CD4-positive, alpha-beta T cell treated with Interferon alpha-2 for 1 hour (primary cell): ENCODE data around the gene GPR85.
"Not testable (repeated sequence)": the region's sequence is repeated elsewhere in the genome, so short reads cannot be mapped to it uniquely, and the experiment has no call there.

Experiments
- DNase-seq, 2 donors: peaks; one replicate each; pipeline ENCODE4 v3.0.0-alpha.2; 2020 to 2022

The GPR85 gene

DNA sequence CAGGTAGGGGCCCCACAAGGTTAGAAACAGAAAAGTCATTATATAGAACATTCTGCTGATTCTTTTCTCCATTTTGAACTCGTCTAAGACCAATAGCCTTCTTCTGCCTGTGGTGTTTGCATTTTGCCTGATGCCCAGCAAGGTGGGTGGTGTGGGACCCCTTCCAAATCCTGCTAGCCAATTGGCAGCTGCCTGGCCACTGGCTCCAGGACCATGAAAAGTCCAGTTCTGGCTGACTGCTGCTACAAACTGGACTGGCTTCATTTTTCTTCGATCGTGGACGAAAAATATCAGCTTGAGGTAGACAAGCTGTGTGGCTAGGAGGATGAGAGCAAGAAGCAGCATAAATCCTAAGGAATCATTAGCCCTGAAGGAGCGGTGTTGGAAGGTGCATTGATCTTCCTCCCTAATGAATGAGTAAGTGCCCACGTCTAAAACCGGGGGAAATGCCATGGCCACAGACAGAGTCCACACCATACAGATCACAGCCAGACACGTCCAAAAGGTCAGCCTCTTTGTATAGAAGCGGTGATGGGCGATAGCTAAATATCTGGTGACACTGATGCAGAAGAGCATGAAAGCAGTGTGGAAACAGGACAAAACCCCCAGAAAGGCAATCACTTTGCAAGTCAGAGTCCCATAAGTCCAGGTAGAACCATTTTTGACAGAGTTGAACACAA, 2.7 kb downstream of the GPR85 start:
- DNase-seq: no peak

DNA sequence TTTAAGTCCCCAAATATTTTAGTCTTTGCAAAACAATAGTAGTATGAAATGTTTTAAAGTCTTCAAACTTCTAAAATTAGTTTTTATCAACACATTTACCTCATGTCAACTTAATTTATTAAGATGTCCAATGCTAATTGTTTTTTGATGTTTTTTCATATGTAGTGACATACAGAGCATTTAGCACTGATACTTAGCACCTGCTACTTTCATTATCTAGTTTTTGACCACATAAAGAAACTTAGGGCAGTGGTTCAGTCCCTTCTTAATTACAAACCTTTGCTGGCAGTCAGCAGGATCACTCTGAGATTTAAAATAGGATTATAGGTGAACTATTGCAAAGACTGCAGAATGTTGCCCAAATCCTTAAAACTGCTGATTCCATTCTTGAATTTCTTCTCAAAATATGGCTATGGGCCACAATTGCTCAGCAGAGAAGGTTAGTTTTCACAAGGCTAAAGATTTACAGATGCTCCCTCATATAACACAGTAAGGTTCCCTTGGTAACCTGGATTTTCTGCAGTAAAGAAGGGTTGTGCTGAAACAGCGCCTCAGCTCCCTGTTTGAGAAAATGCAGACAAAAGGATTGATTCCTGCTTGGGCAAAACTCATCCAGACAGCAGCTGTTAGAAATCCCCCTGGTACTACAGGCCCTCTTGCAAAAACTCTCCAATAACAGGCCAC, 3.4 kb downstream of the GPR85 start:
- no peak for DNase-seq

DNA sequence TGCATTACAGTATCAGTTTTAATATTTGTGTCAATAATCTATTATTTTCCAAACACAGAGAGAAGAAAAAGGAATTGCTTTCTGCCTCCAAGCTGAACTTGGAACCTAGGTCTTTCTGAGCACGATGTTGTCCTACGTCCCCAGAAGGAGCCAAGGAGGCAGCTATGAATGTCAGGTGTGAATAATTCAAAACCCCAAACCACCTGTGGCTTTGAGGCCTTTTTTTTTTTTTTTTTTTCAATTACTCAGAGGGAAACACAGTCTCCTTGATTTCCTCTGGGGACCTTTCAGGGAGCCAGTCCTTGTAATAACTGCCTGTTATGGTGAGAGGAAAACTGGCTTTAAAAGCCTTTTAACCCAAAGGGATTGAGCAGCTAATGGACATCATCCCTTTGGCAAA, 8.3 kb downstream of the GPR85 start:
- DNase-seq: no peak

DNA sequence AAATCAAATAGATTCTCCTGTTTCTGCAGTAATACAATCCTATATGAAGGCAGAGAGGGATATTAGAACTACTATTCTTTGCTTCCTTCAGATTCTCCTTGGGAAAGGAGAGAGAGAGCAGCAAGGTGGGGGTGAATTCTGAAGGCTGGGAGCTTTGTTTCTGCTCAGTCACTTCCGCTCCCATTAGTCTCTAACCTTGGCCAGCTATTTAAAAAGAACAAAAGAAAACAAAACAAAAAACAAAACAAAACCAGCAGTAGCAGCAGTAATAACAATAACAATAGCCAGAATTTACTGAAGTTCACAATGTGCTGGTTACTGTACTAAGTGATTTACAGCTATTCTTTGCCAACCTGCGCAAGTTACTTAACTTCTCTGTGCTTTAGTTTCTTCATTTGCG, 9.9 kb downstream of the GPR85 start:
- no peak for DNase-seq

DNA sequence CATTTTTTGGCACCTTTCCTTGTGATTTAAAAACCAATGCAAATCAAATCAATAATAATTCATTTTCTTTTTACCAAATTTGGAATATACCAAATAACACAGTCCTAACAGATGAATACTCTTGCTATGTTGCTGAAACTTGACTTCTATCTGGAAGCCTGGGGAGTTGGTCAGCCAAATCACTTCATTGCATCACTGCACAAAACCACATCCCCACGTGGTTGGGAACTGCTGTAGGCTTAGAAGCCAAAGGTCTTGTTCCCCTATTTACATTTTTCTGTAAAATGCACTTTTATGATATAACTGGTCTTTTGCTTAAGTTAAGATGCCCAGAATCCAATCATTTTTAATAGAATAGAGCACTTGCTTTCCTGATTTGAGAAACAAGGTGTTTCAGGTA, 15.2 kb downstream of the GPR85 start:
- DNase-seq: peak; percentile 12 to 27

DNA sequence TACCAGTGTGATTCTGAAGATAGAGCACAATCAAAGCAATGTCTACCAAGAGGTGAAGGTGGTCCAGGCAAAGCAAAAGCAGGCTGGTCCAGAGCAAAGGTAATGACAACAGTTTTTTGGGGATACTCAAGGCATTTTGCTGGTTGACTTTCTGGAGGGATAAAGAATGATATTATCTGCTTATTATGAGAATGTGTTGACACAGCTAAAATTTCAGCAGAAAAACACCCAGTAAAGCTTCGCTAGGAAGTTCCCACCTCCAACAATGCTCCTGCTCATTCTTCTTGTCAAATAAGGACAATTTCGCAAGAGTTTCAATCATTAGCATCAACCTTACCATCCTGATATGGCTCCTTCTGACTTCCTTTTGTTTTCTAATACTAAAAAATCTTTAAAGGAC, 24.1 kb downstream of the GPR85 start:
- DNase-seq: no peak

DNA sequence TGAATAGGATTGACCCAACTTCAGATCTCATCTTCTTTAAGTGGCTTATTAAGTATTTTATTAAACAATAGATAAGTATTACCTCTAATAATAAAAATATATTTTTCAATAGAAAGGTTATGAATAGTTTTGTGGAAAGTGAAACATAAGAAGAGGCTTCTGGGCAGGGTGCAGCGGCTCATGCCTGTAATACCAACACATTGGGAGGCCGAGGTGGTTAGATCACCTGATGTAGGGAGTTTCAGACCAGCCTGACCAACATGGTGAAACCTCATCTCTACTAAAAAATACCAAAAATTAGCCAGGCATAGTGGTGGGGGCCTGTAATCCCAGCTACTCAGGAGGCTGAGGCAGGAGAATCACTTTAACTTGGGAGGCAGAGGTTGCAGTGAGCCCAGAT, 26.5 kb downstream of the GPR85 start:
- no peak for DNase-seq

DNA sequence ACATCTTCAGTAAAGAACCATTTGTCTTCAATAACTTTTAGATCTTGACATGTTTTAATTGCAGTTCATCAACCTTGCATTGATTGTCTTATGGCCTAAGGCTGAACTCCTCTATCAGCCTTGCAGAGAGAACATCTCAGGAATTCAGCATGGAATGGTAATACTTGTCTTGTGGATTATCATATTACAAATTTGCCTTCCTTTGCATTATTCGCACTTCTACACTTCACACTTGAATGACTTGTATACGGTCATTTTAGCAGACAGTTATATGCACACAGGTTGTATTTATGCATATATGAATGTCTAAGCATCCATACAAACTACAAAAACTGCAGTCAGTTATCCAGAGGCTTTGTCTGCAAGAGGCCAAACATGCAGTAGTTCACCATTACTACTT, 31.7 kb downstream of the GPR85 start:
- DNase-seq: no peak

DNA sequence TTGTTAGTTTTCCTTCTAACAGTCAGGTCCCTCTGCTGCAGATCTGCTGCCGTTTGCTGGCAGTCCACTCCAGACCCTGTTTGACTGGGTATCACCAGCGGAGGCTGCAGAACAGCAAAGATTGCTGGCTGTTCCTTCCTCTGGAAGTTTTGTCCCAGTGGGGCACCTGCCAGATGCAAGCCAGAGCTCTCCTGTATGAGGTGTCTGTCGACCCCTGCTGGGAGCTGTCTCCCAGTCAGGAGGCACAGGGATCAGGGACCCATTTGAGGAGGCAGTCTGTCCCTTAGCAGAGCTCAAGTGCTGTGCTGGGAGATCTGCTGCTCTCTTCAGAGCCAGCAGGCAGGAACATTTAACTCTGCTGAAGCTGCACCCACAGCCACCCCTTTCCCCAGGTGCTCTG, 32.4 kb downstream of the GPR85 start:
- DNase-seq: not testable (repeated sequence)

DNA sequence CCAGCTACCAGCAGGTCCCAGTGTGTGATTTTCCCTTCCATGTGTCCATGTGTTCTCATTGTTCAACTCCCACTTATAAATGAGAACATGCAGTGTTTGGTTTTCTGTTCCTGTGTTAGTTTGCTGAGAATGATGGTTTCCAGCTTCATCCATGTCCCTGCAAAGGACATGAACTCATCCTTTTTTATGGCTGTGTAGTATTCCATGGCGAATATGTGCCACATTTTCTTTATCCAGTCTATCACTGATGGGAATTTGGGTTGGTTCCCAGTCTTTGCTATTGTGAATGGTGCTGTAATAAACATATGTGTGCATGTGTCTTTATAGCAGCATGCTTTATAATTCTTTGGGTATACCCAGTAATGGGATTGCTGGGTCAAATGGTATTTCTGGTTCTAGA, 37.4 kb downstream of the GPR85 start:
- not testable (repeated sequence) for DNase-seq

DNA sequence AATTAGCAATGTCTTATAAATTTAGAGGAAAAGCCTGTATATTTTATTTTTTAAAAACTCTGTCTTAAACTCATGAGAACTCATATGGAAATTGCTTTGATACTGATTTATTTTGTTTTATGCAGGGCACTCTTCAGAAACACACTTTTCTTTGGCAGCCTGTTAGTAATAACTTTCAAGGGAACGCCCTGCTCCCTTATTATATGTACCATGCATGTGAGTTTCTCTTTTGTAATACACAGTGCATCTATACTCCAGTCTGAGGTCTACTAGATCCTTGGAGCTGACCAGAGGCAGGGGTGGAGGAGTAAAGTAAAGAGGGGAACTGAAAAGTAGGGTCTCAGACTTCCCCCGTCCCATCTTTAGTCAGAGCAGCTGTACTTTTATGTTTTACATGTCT, 40.2 kb downstream of the GPR85 start:
- no peak for DNase-seq

DNA sequence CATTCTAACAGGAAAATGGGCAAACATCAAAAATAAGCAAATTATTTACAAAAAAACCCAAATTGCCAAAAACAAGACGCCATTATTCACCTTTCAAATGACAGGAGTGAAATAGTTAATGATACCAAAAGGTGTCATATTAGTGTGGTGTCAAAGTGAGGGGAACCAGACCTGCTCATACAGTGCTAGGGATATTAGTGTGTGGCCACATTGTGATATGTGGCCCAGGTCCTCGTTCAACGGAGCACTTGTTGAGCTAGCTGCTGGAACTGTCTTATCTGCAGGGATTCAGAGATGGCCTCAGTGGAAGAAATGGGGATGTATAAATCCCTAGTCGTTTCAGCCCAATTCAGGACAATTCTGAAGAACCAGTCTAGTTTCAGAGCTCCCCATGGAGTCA, 41.2 kb downstream of the GPR85 start:
- no peak for DNase-seq

DNA sequence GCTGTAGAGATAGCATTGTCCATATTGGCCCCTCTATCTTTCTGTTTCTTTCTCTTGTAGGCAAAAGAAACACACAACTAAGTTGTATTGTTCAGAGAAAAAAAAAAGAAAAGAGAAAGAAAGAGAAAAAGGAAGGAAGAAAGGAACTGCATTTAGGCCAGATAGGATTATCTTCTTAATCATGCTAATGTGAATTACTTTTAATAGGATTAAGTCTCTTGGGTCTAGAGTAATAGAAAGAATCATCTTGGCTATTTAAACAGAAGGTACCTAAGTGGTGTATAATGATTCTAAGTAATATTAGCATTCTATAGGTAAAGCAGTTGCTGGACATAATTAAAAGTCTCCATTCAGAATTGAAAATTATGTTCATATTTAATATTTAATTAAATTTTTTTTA, 42.2 kb downstream of the GPR85 start:
- DNase-seq: no peak

DNA sequence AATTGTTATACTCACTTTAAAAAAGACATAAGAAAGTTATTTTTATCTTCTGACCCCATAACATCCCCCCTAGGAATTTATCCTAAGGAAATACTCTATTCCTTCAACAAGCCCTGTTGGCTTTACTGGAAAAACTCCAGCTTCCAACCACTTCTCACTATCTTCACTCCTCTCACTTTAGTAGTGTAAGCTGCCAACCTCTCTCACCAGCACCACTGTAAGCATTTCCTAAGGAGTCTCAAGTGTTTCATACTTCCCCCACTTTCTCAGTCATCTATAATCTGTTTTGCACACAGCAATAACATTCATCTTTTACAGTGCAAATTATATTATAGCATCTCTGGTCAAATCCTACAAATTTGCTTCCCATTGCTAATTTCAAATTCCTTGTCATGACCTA, 45.8 kb downstream of the GPR85 start:
- no peak for DNase-seq

DNA sequence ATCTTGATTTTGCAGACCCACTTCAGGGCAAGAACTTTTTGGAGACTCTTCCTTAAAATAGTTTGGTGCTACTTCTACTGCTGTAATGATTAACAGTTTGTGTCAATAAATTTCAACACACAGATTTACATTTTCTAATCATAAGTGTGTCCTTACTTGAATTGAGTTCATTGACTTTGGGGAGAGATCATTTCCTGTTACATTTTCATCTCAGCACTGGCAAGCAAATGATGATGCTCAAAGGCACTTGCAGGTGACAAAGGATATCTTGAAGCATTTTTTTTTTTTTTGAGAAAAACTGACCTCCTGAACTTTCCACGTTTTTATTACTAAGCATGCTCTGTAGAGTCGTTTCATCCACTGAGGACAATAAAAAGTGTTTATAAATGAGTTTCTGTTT, 52.7 kb downstream of the GPR85 start:
- DNase-seq: no peak
